Activated CD4-positive, CD25-positive, alpha-beta regulatory T cell (primary cell): ENCODE data around the gene RUNX1.
A peak's percentile ranks its signal among the peaks of the same experiment; 100 is the strongest.

Source experiments
- DNase-seq, 4 experiments: peaks; one replicate each; lab custom pipeline; 2025; lab: John Stamatoyannopoulos, UW

Gene RUNX1

GRCh38 chr21:34992736-34993398, 56.2 kb downstream of the RUNX1 start:
- no peak for DNase-seq

GRCh38 chr21:34992180-34992579, 56.9 kb downstream of the RUNX1 start:
- DNase-seq, result no peak

- no peak for DNase-seq
Observed at GRCh38 chr21:34991366-34991957, 57.6 kb downstream of the RUNX1 start.

- no peak for DNase-seq
Observed at GRCh38 chr21:34990842-34991241, 58.3 kb downstream of the RUNX1 start.

GRCh38 chr21:34989337-34990151, 59.6 kb downstream of the RUNX1 start:
- DNase-seq, result no peak

- DNase-seq, result no peak
Observed at GRCh38 chr21:34988625-34989024, 60.5 kb downstream of the RUNX1 start.

GRCh38 chr21:34988139-34988538, 61.0 kb downstream of the RUNX1 start:
- no peak for DNase-seq

GRCh38 chr21:34987501-34988072, 61.5 kb downstream of the RUNX1 start:
- DNase-seq, result no peak

GRCh38 chr21:34986561-34987500, 62.3 kb downstream of the RUNX1 start:
- DNase-seq, result peak in 2 of 4 experiments; percentile 43 to 55

GRCh38 chr21:34984356-34985058, 64.6 kb downstream of the RUNX1 start:
- no peak for DNase-seq

GRCh38 chr21:34983680-34984086, 65.4 kb downstream of the RUNX1 start:
- DNase-seq, result peak in 1 of 4 experiments; percentile 29

GRCh38 chr21:34981791-34982190, 67.3 kb downstream of the RUNX1 start:
- DNase-seq, result no peak

GRCh38 chr21:34980423-34981115, 68.5 kb downstream of the RUNX1 start:
- no peak for DNase-seq

GRCh38 chr21:34979383-34979782, 69.7 kb downstream of the RUNX1 start:
- no peak for DNase-seq

GRCh38 chr21:34977333-34977732, 71.8 kb downstream of the RUNX1 start:
- DNase-seq, result no peak

GRCh38 chr21:34974162-34974981, 74.7 kb downstream of the RUNX1 start:
- DNase-seq, result no peak

GRCh38 chr21:34973685-34974084, 75.4 kb downstream of the RUNX1 start:
- DNase-seq, result no peak

GRCh38 chr21:34971656-34972055, 77.4 kb downstream of the RUNX1 start:
- no peak for DNase-seq

- no peak for DNase-seq
Observed at GRCh38 chr21:34970566-34970965, 78.5 kb downstream of the RUNX1 start.

GRCh38 chr21:34970167-34970500, 79.0 kb downstream of the RUNX1 start:
- no peak for DNase-seq
